SH-SY5Y (cell line): ENCODE measurements around the gene P3H2.

Experiments used
- GATA2 ChIP-seq: IDR thresholded peaks from 2 replicates; pipeline ENCODE4 v1.6.1; 2011; ENCODE audit warnings: mild to moderate bottlenecking, low read depth, low read length
- GATA3 ChIP-seq: IDR thresholded peaks from 2 replicates; pipeline ENCODE4 v1.6.1; 2011; ENCODE audit warnings: low read depth, mild to moderate bottlenecking, low read length, moderate library complexity

- no peak for TF ChIP-seq GATA2
- no peak for TF ChIP-seq GATA3
These were observed 61.5 kb downstream of the P3H2 start for GRCh38 chr3:190059242-190059590.
